ENCODE data around the gene CWF19L1. TPM values are rescaled to one million over a fixed set of nuclear protein-coding genes. Genes with fewer than 3 reads are reported as not detected.
"Not testable (repeated sequence)": the region's sequence is repeated elsewhere in the genome, so short reads cannot be mapped to it uniquely, and the experiment has no call there.

CWF19L1 gene
- total RNA-seq, 4 donors from 2014 or later = 6.7 to 22.1 (median 19.4) TPM

DNA sequence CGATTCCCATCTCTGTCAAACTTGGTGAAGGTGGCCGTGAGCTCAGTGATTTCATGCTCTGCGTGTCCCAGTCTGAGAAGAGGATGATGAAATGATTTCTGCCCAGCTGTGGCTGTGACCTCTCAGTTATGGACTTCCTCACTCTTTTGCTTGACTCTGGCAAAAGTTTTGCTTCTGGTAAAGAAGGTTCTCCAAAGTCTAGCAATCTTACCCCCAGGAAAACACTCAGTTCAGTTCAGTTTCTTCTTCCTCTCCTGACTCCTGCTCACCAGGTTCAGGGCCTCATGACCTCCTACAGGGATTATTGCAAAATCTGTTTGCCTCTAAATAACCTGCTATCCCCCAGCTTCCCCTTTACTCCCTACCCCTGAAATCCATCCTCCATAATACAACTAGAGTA, 23.9 kb upstream of the CWF19L1 start:
- WGBS, 2 donors = 64 to 73% methylated on average over 2 to 3 of the region's 3 CpGs
- H3K36me3 ChIP-seq = no peaks in the 10 kb centered on the region
- peaks cover 0 to 14% (median 8%) of the 10 kb centered on the region in 3 donors for H3K4me1 ChIP-seq
- TF ChIP-seq, protein P1, sequence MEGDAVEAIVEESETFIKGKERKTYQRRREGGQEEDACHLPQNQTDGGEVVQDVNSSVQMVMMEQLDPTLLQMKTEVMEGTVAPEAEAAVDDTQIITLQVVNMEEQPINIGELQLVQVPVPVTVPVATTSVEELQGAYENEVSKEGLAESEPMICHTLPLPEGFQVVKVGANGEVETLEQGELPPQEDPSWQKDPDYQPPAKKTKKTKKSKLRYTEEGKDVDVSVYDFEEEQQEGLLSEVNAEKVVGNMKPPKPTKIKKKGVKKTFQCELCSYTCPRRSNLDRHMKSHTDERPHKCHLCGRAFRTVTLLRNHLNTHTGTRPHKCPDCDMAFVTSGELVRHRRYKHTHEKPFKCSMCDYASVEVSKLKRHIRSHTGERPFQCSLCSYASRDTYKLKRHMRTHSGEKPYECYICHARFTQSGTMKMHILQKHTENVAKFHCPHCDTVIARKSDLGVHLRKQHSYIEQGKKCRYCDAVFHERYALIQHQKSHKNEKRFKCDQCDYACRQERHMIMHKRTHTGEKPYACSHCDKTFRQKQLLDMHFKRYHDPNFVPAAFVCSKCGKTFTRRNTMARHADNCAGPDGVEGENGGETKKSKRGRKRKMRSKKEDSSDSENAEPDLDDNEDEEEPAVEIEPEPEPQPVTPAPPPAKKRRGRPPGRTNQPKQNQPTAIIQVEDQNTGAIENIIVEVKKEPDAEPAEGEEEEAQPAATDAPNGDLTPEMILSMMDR (IDR thresholded peaks at IDR 0.05) = no peak
- TF ChIP-seq POLR2A (IDR thresholded peaks at IDR 0.05) = no peak
- DNase-seq = no peak
- intact Hi-C loops (cut with DNase I) = no loop called here
- H3K9me3 ChIP-seq = no peaks in the 10 kb centered on the region
- H3K27ac ChIP-seq = peak overlapping the region in 1 of 4 donors; percentile 14
- H3K4me3 ChIP-seq = no peak overlapping the region
- H3K27me3 ChIP-seq = peaks cover 0 to 23% (median 0%) of the 10 kb centered on the region in 4 donors

DNA sequence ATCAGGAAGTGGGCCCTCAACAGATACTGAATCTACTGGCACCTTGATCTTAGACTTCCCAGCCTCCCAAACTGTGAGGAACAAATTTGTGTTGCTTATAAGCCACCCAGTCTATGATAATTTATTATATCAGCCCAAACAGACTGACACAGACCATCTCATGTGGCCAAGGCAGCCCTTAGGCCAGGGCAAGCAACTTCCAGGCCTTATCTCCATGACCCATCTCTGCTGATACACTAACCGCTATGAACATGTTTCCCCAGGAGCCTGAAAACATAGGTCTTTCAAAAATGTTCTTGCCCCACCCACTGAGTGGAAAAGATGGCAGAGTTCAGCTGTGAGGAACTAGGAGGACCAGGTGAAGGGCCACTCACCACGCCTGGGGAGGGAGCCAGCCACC, 22.2 kb upstream of the CWF19L1 start:
- peaks cover 5 to 28% (median 20%) of the 10 kb centered on the region in 3 donors for H3K4me1 ChIP-seq
- H3K27me3 ChIP-seq = peaks cover 0 to 14% (median 0%) of the 10 kb centered on the region in 4 donors
- 50 to 88% methylated on average over 1 to 2 of the region's 2 CpGs for WGBS, 2 donors
- no peak for DNase-seq
- intact Hi-C loops (cut with DNase I) = no loop called here
- no peak overlapping the region for H3K27ac ChIP-seq
- no peak for TF ChIP-seq POLR2A (IDR thresholded peaks at IDR 0.05)
- no peak overlapping the region for H3K4me3 ChIP-seq
- no peaks in the 10 kb centered on the region for H3K9me3 ChIP-seq
- H3K36me3 ChIP-seq = peaks cover 0 to 3% (median 0%) of the 10 kb centered on the region in 3 donors

DNA sequence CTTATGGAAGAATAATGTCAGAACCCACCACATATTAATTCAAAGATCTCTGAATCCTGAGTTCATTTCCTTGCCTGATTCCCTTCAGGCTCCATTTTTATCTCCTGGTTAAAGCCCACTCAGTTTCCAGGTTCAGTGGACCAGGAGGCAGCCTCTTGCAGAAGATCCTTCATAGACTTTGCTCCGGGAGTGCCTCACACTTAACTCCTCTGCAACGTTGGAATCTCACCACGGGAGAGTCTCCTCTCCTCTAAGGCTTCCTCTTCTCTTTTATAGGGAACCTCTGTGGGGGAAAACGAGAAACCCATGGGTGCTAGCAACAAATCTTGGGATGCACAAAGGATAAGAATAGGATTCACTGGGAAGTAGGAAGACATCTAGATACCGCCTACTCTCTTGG, 20.8 kb upstream of the CWF19L1 start:
- intact Hi-C loops (cut with DNase I) = no loop called here

DNA sequence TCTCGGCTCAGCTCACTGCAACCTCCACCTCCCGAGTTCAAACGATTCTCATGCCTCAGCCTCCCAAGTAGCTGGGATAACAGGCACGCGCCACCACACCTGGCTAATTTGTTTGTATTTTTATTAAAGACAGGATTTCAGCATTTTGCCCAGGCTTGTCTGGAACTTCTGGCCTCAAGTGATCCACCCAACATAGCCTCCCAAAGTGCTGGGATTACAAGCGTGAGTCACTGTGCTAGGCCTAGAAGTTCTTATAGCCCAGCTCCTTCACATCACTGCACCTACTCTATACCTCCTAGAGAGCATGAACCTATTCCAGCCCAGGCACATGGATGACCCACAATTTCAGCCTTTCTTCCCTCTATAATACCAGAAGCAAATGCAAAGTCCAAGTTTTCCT, 20.3 kb upstream of the CWF19L1 start:
- Histone ChIP-seq H3K27ac (peak overlapping the region in 2 of 4 donors; percentile 94 to 98), H3K4me1 (peaks cover 5 to 47% (median 32%) of the 10 kb centered on the region in 3 donors), H3K4me3 (no peak overlapping the region), H3K36me3 (peaks cover 3 to 22% (median 12%) of the 10 kb centered on the region in 3 donors), H3K27me3 (peaks cover 0 to under 1% (median 0%) of the 10 kb centered on the region in 4 donors), H3K9me3 (no peaks in the 10 kb centered on the region)
- no peak for DNase-seq
- WGBS, 2 donors = 40 to 68% methylated on average over 6 of the region's 6 CpGs
- intact Hi-C loops (cut with DNase I) = no loop called here
- TF ChIP-seq POLR2A (IDR thresholded peaks at IDR 0.05) = no peak
- TF ChIP-seq, protein P1 (IDR thresholded peaks at IDR 0.05) = no peak

More for the DNA sequence above, 20.8 kb upstream of the CWF19L1 start:
- no peak for DNase-seq
- peaks cover 5 to 42% (median 32%) of the 10 kb centered on the region in 3 donors for H3K4me1 ChIP-seq
- peaks cover 0 to 4% (median 0%) of the 10 kb centered on the region in 4 donors for H3K27me3 ChIP-seq
- peaks cover 3 to 18% (median 7%) of the 10 kb centered on the region in 3 donors for H3K36me3 ChIP-seq
- TF ChIP-seq POLR2A (IDR thresholded peaks at IDR 0.05) = no peak
- TF ChIP-seq, protein P1 (IDR thresholded peaks at IDR 0.05) = no peak
- H3K4me3 ChIP-seq = no peak overlapping the region
- H3K9me3 ChIP-seq = no peaks in the 10 kb centered on the region
- 72 to 80% methylated on average over 5 of the region's 5 CpGs for WGBS, 2 donors
- H3K27ac ChIP-seq = no peak overlapping the region

DNA sequence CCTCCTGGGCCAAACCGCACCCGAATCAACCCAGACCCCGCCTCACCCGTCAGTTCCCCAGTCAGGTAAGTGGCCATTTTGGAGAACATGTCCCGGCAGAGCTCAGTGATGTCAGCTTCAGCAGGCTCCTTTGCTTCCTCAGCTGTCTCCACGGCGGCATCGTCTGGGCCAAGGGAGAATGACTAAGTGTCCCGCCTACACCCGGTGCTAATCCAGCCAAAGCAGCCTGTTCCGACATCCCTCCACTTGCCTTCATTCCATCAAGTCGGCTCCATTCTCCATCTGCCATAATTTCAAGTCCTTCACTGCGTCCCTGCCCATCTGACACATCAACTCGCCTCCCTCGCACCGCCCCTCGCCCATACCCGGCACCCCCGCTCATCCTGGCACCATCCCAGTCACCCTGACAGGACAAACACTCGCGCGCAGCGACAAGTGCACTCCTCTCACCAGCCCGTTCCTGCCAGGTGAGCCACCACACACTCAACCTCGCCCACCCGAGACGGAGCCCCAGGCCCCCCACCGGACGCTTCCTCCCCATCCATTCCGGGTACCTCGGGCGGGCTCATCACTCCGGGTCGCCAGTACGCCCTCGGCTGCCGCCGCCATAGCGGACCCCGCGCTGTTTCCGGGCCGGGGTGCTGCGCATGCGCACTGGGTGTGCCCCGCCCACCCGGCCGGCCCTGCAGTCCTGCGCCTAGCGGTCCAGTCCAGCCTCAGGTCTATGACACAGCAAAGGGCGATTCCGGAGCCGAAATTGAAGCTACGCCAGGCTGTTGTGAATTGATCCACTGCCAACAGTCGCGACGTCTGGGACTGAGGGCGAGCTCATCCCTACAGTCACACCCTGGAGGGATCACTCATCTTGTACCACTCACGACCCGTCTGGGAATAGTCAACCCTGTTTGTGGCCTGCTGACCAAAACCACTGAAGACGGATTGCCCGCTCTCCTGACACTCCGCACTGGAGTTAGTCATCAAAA, 18.9 kb upstream of the CWF19L1 start, which contains the start of gene BLOC1S2:
Gene BLOC1S2, minus strand, starts transcription at position 630 of the 983 bp plus-strand sequence. Its CDS starts 21 bp downstream, at position 609.
- DNase-seq = peak; percentile 26
- no peaks in the 10 kb centered on the region for H3K9me3 ChIP-seq
- peaks cover 3 to 34% (median 17%) of the 10 kb centered on the region in 3 donors for H3K36me3 ChIP-seq
- peak within 1 kb of the TSS; percentile 94 to 98 (median 97) for H3K27ac ChIP-seq
- H3K4me1 ChIP-seq = peaks cover 5 to 52% (median 32%) of the 10 kb centered on the region in 3 donors
- TF ChIP-seq, protein P1 (IDR thresholded peaks at IDR 0.05) = no peak
- TF ChIP-seq POLR2A (IDR thresholded peaks at IDR 0.05) = peak in 3 of 4 donors; percentile 42 to 88 (median 69)
- peak within 1 kb of the TSS; percentile 86 to 98 (median 88) for H3K4me3 ChIP-seq
- intact Hi-C loops (cut with DNase I) = no loop called here
- 1% methylated on average over 30 to 40 of the region's 63 CpGs for WGBS, 2 donors
- H3K27me3 ChIP-seq = no peaks in the 10 kb centered on the region

DNA sequence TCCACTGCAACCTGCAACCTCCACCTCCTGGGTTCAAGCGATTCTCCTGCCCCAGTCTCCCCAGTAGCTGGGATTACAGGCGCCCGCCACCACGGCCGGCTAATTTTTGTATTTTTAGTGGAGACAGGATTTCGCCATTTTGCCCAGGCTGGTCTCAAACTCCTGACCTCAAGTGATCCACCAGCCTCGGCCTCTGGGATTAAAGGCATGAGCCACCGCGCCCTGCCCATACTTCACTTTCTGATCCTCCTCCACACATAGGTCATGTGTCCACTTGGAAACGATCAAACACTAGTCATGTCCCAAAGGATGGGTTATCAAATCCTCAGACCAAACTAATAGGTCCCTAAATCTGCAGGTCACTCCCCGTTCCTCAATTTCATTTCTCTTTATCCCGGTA, 17.9 kb upstream of the CWF19L1 start:
- H3K9me3 ChIP-seq; intact Hi-C loops (cut with DNase I); DNase-seq; H3K27me3 ChIP-seq: not testable (repeated sequence)
- WGBS, 2 donors = 75 to 78% methylated on average over 12 of the region's 12 CpGs
- peaks cover 3 to 44% (median 22%) of the 10 kb centered on the region in 3 donors for H3K36me3 ChIP-seq
- peak overlapping the region in 3 of 4 donors; percentile 86 to 98 (median 91) for H3K4me3 ChIP-seq
- peaks cover 5 to 52% (median 32%) of the 10 kb centered on the region in 3 donors for H3K4me1 ChIP-seq
- peak overlapping the region; percentile 94 to 98 (median 97) for H3K27ac ChIP-seq

Data from esophagus squamous epithelium (tissue), 5 donors.